GM10248 (cell line): ENCODE results near the gene GRIA1.

Experiments used
- CTCF ChIA-PET: fragments of 300-600 bp; sonication (Branson Sonifier 250); formaldehyde crosslinking; extraction: SDS; loops from one replicate; lab custom pipeline; 2021; ENCODE audit warnings: antibody characterized with exemption; lab: Yijun Ruan, JAX
- POLR2A ChIA-PET: fragments of 350-650 bp; sonication (Branson Sonifier 250); formaldehyde crosslinking; extraction: SDS; loops from one replicate; lab custom pipeline; 2020; ENCODE audit warnings: antibody characterized with exemption; lab: Yijun Ruan, JAX
- DNase-seq: peaks from one replicate; pipeline ENCODE4 v3.0.0; 2012; ENCODE audit errors: extremely low spot score
- TF ChIP-seq, protein P1 (sequence below): IDR thresholded peaks from 2 replicates; pipeline ENCODE4 v1.5.1; 2012; ENCODE audit warnings: mild to moderate bottlenecking, low read depth; ENCODE audit errors: extremely low read depth, missing control alignments, control extremely low read depth

Gene GRIA1

GRCh38 chr5:153690236-153690635 lies 199.8 kb downstream of the GRIA1 start:
- ChIA-PET POLR2A (no interaction called here), CTCF (no interaction called here)
- TF ChIP-seq, protein P1, sequence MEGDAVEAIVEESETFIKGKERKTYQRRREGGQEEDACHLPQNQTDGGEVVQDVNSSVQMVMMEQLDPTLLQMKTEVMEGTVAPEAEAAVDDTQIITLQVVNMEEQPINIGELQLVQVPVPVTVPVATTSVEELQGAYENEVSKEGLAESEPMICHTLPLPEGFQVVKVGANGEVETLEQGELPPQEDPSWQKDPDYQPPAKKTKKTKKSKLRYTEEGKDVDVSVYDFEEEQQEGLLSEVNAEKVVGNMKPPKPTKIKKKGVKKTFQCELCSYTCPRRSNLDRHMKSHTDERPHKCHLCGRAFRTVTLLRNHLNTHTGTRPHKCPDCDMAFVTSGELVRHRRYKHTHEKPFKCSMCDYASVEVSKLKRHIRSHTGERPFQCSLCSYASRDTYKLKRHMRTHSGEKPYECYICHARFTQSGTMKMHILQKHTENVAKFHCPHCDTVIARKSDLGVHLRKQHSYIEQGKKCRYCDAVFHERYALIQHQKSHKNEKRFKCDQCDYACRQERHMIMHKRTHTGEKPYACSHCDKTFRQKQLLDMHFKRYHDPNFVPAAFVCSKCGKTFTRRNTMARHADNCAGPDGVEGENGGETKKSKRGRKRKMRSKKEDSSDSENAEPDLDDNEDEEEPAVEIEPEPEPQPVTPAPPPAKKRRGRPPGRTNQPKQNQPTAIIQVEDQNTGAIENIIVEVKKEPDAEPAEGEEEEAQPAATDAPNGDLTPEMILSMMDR, result no peak
- DNase-seq, result no peak

- ChIA-PET POLR2A (no interaction called here), CTCF (interaction anchor here (0.6 to 1.6 kb wide), 2 partner anchors 14 to 19 kb away, joined by 4 to 5 read pairs; no protein-coding TSS in a partner anchor)
- no peak for DNase-seq
- TF ChIP-seq, protein P1, result no peak
These were observed 205.8 kb downstream of the GRIA1 start for GRCh38 chr5:153696256-153696655.

DNA sequence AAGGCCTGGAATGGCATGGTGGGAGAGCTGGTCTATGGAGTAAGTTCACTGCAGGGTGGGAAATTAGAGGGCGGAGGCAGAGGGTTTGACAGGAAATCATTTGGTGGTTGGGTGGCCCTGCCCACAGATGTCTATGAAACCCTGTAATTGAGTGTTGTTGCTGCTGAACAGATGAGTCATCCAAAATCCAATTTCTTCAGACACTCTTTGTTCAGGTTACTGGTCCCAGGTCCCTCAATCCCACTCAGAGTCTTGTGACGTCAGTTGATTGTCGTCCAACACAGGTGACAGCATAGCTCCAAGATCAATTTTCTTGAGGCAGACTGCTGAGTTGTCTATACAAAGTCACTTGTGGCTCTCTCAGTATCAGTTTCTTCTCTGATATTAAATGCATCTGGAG lies 208.6 kb downstream of the GRIA1 start:
- TF ChIP-seq, protein P1, result no peak
- POLR2A ChIA-PET, result no interaction called here
- no peak for DNase-seq
- CTCF ChIA-PET, result interaction anchor here (1.1 to 1.2 kb wide), 2 partner anchors 13 to 15 kb away, joined by 3 to 4 read pairs; no protein-coding TSS in a partner anchor

DNA sequence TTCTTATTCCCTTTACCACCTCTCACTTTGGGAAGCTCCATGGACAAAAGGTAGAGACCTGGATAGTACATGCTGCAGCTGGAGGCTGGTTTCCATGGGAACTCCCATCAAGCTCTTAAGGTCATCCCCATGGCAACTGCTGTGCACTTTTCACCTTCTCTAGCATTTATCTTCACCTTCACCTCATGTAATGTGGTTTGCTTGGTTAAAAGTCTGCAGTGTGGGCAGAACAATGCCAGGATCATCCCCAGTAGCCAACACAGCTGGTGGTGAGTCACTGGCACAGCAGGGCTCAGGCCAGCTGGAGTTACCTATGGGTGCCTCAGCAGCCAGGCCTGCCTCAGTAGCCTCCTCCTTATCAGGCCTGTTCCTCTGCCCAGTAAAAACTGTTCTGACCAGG lies 210.5 kb downstream of the GRIA1 start:
- DNase-seq, result no peak
- CTCF ChIA-PET, result interaction anchor here (1.4 kb wide), 1 partner anchor 11 kb away, joined by 7 read pairs; no protein-coding TSS in a partner anchor
- POLR2A ChIA-PET, result no interaction called here
- TF ChIP-seq, protein P1, result no peak

- TF ChIP-seq, protein P1, result no peak
- POLR2A ChIA-PET, result no interaction called here
- CTCF ChIA-PET, result no interaction called here
These were observed 211.8 kb downstream of the GRIA1 start for GRCh38 chr5:153702265-153702664.

GRCh38 chr5:153704110-153704509 lies 213.6 kb downstream of the GRIA1 start:
- TF ChIP-seq, protein P1, result no peak
- POLR2A ChIA-PET, result no interaction called here
- CTCF ChIA-PET, result no interaction called here
- DNase-seq, result no peak

More at GRCh38 chr5:153702265-153702664, 211.8 kb downstream of the GRIA1 start:
- DNase-seq, result no peak

GRCh38 chr5:153707626-153708025 lies 217.2 kb downstream of the GRIA1 start:
- ChIA-PET CTCF (no interaction called here), POLR2A (no interaction called here)
- DNase-seq, result no peak
- TF ChIP-seq, protein P1, result no peak
